ENCODE measurements around the gene APOBEC3F. TPM values are rescaled to one million over a fixed set of nuclear protein-coding genes. Genes with fewer than 3 reads are reported as not detected.

APOBEC3F gene
- total RNA-seq, 2 experiments from 2014 or later = 12.3 to 12.4 TPM

Other genes with a start within 250 kb of the APOBEC3F start
- 1 to 10 TPM; 5.9 to 8.0 TPM for gene DNAL4, start 246.7 kb upstream of the APOBEC3F start, total RNA-seq
- 1 to 10 TPM; 1.4 to 1.5 TPM for gene NPTXR, start 196.8 kb upstream of the APOBEC3F start, total RNA-seq
- gene CBX6, start 168.6 kb upstream of the APOBEC3F start, total RNA-seq = 10 to 100 TPM; 91.4 to 93.5 TPM
- gene APOBEC3A, start 83.3 kb upstream of the APOBEC3F start, total RNA-seq = not detected
- gene APOBEC3B, start 58.5 kb upstream of the APOBEC3F start, total RNA-seq = 1 to 10 TPM; 5.5 to 6.0 TPM
- gene APOBEC3C, start 26.6 kb upstream of the APOBEC3F start, total RNA-seq = 10 to 100 TPM; 71.5 to 74.1 TPM
- 10 to 100 TPM; 18.8 to 19.5 TPM for gene APOBEC3D, start 19.7 kb upstream of the APOBEC3F start, total RNA-seq
- 10 to 100 TPM; 23.1 to 24.1 TPM for gene APOBEC3G, start 36.4 kb downstream of the APOBEC3F start, total RNA-seq
- gene APOBEC3H, start 56.4 kb downstream of the APOBEC3F start, total RNA-seq = 10 to 100 TPM; 11.9 to 13.2 TPM
- 10 to 100 TPM; 20.8 to 24.1 TPM for gene CBX7, start 111.8 kb downstream of the APOBEC3F start, total RNA-seq
- gene PDGFB, start 204.1 kb downstream of the APOBEC3F start, total RNA-seq = 1 to 10 TPM; 3.8 to 3.9 TPM

Measured in activated naive CD4-positive, alpha-beta T cell treated with anti-CD3 and anti-CD28 coated beads for 36 hours (primary cell).